ENCODE measurements around the gene NUP98.
"Not testable (repeated sequence)": the region's sequence is repeated elsewhere in the genome, so short reads cannot be mapped to it uniquely, and the experiment has no call there.

Gene NUP98

DNA sequence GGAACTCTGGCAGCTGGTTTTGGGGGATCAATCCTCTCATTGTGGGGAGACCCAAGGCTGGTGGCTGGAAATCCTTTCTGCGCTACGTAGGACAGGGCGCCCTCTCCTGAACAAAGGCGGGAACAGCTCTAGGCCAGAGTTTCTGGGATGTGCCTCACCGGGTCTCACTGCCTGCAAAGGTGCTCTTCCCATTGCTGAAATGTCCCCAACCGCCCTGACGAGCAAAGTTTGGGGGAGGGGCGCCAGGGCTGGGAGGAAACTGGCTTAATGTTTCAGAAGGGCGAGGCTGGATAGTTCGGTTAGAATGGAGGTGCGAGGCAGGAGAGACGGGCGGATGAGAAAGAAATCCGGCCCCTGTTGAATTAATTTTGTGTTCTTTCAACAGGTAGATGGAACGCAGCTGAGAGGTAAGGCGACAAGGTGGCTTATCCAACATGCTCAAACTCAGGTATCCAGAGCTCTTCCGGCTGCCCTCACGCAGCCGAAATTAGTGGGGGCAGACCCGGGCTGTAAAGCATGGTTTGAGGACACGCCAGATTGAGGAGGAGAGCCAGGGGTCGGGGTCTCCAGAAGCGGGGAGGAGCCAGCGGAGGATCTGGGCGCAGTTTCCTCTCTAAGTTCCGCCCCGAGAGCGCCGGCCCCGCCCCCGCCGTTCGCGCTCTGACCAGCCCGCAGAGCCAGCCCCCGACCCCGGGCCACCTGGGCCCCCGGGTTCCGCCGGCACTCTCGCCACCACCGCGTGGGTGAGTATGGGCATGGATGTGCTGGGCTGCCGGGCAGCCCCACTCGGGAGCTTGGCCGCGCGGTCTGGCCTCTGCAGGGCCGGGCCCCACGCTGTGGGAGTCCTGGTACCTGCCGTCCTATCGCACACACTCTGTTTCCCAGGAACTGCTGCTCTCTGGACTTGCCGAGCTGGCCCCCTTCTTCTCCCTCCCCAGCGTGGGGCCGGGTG lies 10.8 kb upstream of the NUP98 start, which contains the start of gene PGAP2:
PGAP2 (plus strand) TSS at position 652 of the 952 bp plus-strand sequence. CDS start 2,700 bp downstream, outside the sequence.
- peak; percentile 69 for DNase-seq
- in situ Hi-C loops (cut with HindIII; ENCODE audit: low pct_ligation_motif_present, low pct_unique_long_range_greater_than_20kb, low sequenced_read_pairs): no loop called here

DNA sequence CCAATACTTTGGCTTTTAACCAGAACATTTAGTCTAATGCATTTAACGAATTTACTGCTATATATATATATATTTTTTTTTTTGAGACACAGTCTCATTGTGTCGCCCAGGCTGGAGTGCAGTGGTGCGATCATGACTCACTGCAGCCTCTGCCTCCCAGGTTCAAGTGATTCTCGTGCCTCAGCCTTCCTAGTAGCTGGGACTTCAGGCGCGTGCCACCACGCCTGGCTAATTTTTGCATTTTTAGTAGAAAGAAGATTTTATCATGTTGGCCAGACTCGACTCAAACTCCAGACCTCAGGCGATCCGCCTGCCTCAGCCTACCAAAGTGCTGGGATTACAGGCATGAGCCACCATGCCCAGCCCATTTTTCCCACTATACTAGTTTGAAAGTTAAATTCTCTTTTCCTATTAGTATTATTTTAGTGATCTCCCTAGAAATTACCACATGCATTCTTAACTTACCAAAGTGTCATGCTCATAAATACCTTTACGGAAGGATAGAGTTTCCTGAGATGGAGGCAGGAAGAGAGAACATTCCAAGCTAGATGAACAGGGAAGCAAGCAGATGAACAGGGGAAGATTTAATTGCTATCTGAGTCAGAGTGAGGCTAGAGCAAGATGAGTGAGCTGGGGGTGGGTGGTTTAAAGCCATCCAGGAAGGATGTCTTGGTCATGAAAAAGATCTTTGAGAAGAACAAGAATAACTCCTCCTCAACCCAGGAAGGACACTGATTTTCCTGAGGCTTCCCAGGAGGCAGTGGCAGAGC lies 6.6 kb upstream of the NUP98 start:
- DNase-seq: no peak
- in situ Hi-C loops (cut with HindIII; ENCODE audit: low pct_ligation_motif_present, low pct_unique_long_range_greater_than_20kb, low sequenced_read_pairs): no loop called here

DNA sequence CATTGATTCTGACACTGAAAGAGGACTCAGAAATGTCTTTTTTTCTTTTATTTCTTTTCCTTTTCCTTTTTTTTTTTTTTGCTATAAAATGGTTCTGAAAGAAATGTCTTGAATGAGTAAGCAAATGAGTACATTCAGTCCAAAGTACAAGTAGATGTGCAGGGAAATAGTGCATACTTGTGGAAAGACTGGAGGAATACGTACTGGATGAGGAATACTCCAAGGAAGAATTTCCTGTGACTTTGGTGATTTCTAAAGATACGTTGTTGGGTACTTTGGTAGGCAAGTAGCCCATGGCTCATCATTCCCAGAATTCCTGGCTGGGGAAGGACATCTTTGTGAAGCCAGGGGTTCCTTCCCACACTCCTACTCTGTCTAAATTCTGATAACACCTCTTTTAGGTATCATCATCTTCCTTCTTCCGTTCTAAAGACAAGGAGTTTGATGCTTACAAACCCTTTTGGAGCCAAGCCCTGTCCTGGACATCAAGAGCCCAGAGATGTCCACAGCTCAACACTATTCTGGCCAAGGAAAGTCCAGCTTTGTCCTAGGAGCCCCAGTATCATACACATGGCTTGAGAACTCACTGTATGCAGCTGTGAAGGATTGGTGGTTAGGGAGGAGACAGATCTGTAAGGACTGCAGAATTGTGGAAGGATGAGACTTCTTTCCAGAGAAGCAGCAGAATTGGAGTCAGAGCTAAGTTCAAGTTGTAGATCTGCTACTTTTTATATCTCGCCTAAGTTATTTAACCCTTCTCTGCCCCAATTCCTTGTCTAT lies 4.8 kb upstream of the NUP98 start:
- DNase-seq: peak; percentile 76
- in situ Hi-C loops (cut with HindIII; ENCODE audit: low pct_ligation_motif_present, low pct_unique_long_range_greater_than_20kb, low sequenced_read_pairs): no loop called here

DNA sequence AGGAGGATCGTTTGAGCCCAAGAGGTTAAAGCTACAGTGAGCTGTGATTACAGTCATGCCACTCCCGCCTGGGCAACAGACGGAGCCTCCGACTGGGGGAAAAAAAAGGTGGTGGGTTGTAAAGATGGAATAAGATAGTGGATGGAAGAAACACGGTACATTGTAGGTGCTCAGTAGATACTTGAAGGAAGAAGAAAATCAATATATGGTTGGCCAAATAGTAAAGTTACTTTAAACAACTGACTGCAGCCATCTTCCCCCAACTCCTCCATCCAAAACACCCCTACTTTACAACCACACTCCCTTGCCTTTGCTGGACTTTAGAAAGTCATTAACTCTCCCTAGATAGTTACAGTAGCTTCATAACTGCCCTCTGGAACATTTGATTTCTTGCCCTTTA lies 2.5 kb upstream of the NUP98 start:
- in situ Hi-C loops (cut with HindIII; ENCODE audit: low pct_ligation_motif_present, low pct_unique_long_range_greater_than_20kb, low sequenced_read_pairs): no loop called here
- DNase-seq: no peak

DNA sequence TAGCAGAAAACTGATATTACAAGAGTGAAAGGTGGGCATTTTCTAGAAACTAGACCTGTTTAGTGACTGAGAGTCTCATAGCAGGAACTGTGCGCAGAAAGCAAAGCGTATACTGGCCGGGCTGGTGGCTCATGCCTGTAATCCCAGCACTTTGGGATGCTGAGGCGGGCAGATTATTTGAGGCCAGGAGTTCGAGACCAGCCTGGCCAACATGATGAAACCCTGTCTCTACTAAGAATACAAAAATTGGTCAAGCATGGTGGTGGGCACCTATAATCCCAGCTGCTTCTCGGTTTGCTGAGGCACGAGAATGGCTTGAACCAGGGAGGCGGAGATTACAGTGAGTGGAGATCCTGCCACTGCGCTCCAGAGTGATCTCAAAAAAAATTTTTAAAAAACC lies 1.8 kb upstream of the NUP98 start:
- in situ Hi-C loops (cut with HindIII; ENCODE audit: low pct_ligation_motif_present, low pct_unique_long_range_greater_than_20kb, low sequenced_read_pairs): no loop called here
- no peak for DNase-seq

DNA sequence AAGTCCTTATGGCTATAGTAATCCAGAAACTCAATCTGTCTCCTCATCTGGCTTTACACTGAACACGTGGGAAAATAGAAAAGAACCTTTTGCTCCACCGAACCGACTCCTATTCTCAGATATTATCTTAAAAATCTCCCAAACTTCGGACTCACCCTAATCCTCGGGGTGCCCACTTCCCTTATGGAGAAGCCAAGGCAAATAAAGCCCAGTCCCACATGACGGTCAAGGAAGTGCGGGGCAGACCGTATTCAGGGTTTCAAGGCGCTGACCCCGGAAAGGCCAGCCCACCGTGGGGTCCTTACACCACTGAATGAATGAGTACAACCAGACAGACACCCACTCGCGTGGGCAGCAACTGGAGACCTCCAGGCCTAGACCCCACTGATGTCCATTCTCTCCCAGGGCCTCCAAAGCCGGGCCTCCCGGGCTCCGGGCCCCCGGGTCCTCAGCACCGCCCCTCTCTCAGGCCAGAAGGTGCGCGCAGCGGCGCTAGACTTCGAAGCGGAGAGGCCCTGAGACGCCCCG lies 489 bp downstream of the NUP98 start:
- in situ Hi-C loops (cut with HindIII; ENCODE audit: low pct_ligation_motif_present, low pct_unique_long_range_greater_than_20kb, low sequenced_read_pairs): no loop called here

DNA sequence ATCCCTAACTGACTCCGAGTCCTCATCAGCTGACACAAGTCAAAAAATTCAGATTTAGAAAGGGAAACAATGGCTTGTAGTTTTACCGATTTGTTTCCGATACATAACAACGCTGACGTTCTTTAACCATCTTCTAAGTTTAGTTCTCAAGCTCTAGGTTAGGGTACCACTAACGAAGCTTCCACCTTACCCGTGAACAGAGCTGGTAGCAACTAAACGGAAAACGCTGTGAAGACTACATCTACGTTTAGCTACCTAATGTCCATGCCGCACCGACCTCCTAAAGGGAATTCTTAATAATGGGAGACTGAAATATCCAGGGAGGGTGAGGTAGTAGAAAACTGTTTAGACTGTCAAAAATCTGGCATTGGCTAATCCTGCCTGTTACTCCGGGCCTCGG lies 1.0 kb downstream of the NUP98 start:
- in situ Hi-C loops (cut with HindIII; ENCODE audit: low pct_ligation_motif_present, low pct_unique_long_range_greater_than_20kb, low sequenced_read_pairs): no loop called here
- DNase-seq: no peak

More for the DNA sequence above, 489 bp downstream of the NUP98 start:
- DNase-seq: peak; percentile 57

DNA sequence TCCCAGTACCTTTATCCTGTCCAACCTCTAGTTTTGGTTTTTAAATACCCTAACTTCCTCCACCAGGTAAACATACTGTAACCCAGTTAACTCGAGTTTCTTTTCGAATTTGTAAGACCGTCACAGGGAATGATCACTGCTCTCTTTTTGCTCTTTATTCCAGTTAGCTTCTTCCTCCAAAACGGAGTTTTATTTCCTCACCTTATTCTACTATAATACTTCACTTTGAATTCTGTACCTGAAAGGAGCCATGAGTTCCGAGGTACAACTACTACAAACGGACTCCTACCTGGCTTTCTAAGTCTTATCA lies 1.4 kb downstream of the NUP98 start:
- in situ Hi-C loops (cut with HindIII; ENCODE audit: low pct_ligation_motif_present, low pct_unique_long_range_greater_than_20kb, low sequenced_read_pairs): no loop called here
- no peak for DNase-seq

DNA sequence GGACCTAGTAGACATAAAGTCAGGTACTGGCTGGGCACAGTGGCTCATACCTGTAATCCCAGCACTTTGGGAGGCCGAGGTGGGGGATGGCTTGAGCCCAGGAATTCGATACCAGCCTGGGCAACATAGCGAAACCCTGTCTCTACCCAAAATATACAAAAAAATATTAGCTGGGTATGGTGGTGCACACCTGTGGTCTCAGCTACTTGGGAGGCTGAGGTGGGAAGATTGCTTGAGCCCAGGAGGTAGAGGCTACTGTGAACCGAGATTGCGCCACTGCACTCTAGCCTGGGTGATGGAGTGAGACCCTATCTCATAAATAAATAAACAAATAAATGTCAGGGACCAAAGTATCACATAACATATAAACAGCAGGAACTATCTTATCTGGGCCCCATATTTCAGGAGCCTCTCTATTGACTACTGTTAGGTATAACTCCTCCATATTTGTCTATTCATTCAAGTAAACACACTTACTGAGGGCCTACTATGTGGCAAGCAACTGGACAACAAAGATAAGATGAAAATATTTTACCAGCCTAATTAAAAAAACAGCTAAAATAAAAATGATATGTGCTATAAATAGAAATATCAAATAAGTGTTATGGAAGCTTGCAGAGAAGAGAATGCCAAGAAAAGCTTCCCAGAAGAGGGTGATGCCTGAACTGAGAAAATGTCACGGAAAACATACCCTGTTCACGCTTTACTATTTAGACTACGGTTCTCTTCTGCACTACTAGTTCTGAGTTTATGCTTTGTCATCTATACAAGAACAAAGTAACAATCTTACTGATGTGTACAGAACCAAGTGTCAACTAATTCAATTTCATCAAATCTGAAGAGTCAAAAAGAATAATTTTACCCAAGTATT lies 2.0 kb downstream of the NUP98 start:
- DNase-seq: no peak
- in situ Hi-C loops (cut with HindIII; ENCODE audit: low pct_ligation_motif_present, low pct_unique_long_range_greater_than_20kb, low sequenced_read_pairs): no loop called here

DNA sequence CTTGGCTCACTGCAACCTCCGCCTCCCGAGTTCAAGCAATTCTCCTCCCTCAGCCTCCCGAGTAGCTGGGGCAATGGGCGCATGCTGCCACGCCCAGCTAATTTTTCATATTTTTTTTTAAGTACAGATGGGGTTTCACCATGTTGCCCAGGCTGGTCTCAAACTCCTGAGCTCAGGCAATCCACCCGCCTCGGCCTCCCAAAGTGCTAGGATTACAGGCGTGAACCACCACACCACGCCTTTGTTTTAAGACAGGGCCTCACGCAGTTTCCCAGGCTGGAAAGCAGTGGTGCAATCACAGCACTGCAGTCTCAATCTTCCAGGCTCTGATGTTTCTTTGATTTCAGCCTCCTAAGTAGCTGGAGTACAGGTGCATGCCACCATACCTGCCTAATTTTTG lies 3.0 kb downstream of the NUP98 start:
- DNase-seq; in situ Hi-C loops (cut with HindIII; ENCODE audit: low pct_ligation_motif_present, low pct_unique_long_range_greater_than_20kb, low sequenced_read_pairs): not testable (repeated sequence)

DNA sequence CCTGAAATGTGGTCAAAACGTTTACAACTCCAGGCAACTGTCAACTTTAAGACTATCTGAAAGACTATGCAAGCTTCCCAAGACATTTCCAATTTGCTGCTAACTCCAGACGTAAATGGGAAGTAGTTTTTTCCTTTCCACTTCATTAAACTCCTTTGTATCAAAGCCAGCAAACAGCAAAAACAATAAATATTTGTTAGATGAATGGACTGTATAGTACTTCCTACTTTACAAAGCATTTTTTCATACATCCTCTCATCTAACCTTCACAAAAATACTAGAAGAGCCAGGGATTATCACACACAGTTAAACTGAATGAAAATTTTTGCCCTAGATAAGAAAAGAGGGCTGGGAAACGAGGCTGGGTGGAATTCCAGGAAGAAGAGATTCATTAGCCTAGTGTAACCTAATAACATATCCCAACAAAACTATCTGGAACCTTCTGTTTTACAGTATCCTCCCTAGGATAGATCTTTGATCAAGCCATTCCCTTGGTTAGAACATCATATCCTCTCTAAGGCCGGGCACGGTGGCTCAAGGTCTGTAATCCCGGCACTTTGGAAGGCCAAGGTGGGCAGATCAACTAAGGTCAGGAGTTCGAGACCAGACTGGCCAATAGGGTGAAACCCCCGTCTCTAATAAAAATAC lies 10.4 kb downstream of the NUP98 start:
- in situ Hi-C loops (cut with HindIII; ENCODE audit: low pct_ligation_motif_present, low pct_unique_long_range_greater_than_20kb, low sequenced_read_pairs): no loop called here
- no peak for DNase-seq

DNA sequence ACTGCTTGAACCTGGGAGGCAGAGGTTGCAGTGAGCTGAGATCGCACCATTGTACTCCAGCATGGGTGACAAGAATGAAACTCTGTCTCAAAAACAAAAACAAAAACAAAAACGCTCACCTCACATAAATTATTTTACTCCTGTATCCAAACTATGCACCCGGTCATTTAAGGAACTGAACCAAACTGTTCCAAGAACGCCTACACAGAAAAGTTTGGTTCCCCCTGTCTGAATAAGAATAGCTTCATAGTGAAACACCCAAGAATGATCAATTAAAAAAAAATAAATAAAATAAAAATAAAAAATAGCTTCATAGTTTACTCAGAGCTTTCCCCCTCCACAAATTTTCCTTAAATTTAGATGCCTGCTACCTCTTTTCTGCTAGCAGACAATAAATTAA lies 13.7 kb downstream of the NUP98 start:
- in situ Hi-C loops (cut with HindIII; ENCODE audit: low pct_ligation_motif_present, low pct_unique_long_range_greater_than_20kb, low sequenced_read_pairs): no loop called here
- DNase-seq: no peak

DNA sequence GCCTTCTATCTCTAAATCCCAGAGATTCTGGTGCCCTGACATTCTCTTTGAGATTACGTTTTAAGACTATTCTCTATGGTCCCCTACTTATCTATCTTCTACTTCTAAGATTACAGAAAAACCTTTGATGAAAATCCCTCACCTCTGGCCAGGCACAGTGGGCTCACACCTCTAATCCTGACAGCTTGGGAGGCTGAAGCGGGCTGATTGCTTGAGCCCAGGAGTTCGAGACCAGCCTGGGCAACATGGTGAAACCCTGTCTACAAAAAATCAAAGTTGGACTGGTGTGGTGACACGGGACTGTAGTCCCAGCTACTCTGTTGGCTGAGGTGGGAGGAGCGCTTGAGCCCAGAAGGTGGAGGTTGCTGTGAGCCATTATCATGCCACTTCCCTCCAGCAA lies 14.4 kb downstream of the NUP98 start:
- in situ Hi-C loops (cut with HindIII; ENCODE audit: low pct_ligation_motif_present, low pct_unique_long_range_greater_than_20kb, low sequenced_read_pairs): no loop called here

DNA sequence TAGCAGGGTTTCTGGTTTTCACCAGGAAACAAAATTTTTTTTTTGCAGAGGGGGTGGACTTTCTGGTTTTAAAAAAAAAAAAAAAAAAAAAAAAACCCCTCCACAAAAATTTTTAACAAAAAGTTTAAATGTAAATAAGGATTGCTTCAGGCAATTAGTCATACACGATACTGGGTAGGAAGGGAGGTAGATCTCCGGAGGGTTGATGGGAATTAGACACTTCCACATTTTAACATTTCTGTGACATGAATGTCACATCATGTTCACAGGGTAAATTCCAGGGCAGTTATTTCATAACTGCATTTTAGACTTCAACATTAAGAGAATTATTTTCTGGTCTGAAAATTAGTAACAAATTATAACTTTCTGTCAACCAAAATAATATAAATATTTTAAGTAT lies 15.9 kb downstream of the NUP98 start:
- in situ Hi-C loops (cut with HindIII; ENCODE audit: low pct_ligation_motif_present, low pct_unique_long_range_greater_than_20kb, low sequenced_read_pairs): no loop called here
- no peak for DNase-seq

More for the DNA sequence above, 14.4 kb downstream of the NUP98 start:
- no peak for DNase-seq

DNA sequence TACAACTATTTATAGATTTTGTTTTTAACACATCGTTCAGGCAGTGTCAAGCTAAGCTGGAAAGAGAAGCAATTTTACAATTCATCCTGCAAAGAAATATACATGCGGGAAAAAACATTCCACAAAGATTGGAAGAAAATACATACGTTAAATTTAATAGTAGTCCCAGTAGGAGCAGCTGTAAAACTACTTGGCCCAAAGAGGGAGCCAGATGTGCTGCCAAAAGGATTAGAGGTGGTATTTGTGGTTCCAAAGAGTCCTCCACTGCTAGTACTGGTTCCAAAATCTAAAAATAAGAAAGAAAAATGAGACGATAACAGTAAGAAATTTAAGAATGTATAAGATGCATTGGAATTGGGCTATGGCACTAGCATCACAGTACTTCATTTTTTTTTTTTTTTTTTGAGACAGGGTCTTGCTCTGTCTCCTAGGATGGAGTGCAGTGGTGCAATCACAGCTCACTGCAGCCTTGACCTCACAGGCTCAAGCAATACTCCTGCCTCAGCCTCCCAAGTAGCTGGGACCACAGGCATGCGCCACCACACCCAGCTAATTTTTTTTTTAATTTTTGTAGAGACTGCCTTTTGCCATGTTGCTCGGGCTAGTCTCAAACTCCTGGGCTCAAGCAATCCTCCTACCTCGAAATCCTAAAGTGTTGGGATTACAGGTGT lies 21.5 kb downstream of the NUP98 start:
- in situ Hi-C loops (cut with HindIII; ENCODE audit: low pct_ligation_motif_present, low pct_unique_long_range_greater_than_20kb, low sequenced_read_pairs): no loop called here
- DNase-seq: no peak

DNA sequence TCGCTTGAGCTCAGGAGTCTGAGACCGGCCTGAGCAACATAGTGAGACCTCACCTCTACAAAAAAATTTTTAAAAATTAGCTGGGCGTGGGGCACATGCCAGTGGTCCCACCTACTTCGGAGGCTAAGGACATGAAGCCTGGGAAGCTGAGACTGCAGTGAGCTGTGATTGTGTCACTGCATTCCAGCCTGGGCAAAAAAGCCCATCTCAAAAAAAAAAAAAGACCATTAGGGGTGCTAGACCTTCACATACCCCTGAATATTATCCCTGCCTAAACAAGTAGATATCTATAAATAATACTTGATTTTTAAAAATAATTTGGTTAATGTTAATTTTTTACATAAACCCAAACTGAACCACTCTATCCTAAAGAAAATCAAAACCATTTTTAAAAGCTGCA lies 24.2 kb downstream of the NUP98 start:
- DNase-seq: no peak

DNA sequence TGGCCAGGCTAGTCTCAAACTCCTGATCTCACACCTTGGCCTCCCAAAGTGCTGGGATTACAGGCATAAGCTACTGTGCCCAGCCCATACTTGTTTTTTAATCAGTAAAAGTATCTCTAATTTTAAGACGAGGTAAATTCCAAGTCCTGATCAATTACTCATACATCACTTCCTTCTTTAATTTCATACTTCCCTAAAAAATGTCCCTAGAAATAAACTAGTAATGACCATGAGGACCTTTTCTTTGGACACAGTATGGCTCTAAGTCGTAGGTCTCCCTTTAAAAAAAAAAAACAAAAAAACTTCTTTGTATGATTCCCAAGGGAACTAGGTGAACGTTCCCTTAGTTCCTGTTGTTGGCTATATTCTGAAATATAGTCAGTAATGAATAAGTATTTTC lies 29.8 kb downstream of the NUP98 start:
- DNase-seq: no peak
- in situ Hi-C loops (cut with HindIII; ENCODE audit: low pct_ligation_motif_present, low pct_unique_long_range_greater_than_20kb, low sequenced_read_pairs): no loop called here

More for the DNA sequence above, 24.2 kb downstream of the NUP98 start:
- in situ Hi-C loops (cut with HindIII; ENCODE audit: low pct_ligation_motif_present, low pct_unique_long_range_greater_than_20kb, low sequenced_read_pairs): no loop called here
